DMS 273 treated with DMSO at 0.1 percent for 48 hours (cell line): ENCODE measurements around the gene MAGED2.
A peak's percentile ranks its signal among the peaks of the same experiment; 100 is the strongest.
"Not testable (repeated sequence)": the region's sequence is repeated elsewhere in the genome, so short reads cannot be mapped to it uniquely, and the experiment has no call there.

ENCODE experiments used
- DNase-seq: peaks from one replicate; lab custom pipeline; 2025; lab: John Stamatoyannopoulos, UW

The MAGED2 gene, protein sequence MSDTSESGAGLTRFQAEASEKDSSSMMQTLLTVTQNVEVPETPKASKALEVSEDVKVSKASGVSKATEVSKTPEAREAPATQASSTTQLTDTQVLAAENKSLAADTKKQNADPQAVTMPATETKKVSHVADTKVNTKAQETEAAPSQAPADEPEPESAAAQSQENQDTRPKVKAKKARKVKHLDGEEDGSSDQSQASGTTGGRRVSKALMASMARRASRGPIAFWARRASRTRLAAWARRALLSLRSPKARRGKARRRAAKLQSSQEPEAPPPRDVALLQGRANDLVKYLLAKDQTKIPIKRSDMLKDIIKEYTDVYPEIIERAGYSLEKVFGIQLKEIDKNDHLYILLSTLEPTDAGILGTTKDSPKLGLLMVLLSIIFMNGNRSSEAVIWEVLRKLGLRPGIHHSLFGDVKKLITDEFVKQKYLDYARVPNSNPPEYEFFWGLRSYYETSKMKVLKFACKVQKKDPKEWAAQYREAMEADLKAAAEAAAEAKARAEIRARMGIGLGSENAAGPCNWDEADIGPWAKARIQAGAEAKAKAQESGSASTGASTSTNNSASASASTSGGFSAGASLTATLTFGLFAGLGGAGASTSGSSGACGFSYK

DNA sequence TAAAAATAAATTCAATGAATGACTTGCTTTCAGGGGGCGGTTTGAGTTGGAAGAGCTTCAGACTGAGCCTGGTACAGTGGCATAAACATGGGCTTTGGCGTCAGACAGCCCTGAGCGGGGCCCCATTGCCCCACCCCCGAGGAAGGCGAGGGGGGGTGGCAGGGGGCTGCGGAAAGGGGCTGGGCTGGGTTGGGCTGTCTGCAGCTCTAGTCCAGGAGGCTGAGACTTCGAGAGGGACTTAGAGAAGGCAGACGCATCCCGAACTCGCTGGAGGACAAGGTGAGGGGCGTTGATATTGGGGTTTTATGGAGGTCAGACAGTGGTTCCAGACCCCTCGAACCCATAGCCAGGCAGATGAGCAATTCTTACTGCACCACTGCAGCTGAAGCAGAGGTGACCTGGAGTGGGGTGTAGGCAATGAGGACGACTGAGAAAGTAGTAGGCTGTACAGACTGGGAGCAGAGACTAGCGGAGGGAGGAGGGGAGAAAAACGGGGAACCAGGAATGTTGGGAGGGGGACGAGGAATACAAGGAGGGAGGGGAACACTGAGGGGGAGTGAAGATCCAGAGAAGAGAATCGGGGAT is at the start of gene MAGED2:
MAGED2 (plus strand) TSS at position 222 of the 585 bp plus-strand sequence. CDS start 1,587 bp downstream, outside the sequence.
- no peak for DNase-seq

DNA sequence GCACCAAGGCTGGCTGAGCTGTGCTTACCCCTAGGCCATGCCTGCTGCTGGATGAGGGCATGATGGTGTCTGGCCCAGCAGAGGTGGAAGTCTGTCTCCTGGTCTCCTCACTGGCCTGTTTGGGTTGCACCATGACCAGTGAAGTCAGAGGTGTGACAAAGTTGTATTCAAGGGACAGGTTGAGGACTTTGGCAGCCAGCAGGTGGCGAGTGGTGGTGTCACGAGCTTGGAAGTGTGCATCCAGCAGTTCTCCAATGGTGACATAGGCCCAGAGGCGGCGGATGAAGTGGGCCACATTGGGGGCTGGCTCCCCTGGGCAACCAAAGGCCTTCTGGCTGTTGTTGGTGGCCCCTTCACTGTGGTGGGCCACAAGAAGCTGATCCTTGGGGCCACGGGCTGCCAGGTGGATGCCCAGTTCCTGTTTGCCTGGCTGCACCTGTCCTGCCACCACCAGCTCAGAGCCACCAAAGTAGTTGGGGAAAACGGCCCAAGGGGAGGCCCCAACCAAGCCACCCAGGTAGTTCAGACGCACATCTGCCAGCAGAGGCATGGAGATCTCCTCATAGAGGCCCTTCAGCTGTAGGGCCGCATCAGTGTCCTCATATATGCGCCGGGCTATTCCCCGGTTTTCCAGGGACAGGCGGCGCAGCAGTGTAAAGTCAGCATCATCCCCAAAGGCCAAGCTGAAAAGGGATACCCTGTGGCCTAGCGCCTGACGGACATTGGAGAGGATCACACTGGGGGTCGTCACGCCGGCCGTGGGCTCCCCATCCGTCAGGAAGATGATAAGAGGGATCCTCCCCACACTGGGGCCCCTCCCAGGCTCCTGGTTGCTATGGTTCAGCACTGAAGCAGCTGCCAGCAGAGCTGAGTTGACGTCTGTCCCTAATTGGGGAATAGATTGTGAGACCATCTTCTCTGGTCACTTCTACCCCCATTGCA is 49.2 kb upstream of the MAGED2 start:
- DNase-seq, result no peak

DNA sequence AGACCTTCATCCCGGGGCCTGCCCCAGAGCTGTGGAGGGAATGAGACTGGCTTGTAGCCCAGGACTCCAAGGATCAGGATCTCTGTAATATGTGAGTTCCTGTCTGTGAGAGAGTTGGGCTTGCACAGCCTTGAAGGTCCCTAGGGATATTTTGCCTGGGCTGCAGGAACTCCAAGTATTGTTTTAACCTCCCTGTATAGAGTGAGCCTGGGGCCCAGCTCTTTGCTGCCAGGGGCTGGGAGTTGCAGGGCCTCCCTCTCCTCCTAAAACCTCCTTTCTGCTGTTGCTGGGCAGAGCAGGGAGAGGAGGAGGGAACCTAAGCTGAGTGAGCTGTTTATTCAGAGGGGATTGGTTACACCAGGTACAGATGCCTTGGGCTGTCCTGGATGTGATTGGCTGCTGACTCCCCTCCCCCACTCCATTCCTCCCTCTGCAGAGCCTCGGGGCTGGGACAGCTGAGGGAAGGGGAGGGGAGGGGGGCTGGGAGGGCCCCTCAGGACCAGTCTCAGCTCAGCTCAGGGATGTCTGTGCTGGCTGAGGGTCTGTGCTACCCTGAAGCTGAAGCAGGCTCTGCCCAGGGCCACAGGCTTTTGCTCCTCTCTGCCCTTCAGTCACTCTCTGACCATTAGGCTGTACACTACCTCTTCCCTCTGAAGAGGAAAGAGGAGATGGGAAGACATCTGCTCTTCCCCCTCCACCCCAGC is 33.0 kb upstream of the MAGED2 start:
- peak; percentile 75 for DNase-seq

DNA sequence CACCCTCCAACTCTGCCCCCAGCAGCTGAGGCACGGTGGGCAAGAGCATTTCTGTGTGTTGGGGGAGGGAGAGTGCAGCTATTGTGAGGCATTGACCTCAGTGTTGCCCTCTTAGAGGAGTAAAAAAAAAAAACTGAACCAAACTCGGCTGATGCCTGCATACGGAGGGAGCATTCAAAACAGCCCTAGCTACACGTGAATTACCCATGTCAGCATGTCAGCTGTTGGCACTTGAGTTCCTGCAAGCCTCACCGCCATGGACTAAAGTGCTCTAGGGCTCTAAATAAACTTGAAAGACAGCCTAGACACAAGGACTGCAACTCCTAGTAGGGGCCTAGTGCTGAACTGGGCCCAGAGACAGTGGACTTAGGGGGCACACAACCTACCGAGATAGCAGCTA is 31.5 kb upstream of the MAGED2 start:
- no peak for DNase-seq

DNA sequence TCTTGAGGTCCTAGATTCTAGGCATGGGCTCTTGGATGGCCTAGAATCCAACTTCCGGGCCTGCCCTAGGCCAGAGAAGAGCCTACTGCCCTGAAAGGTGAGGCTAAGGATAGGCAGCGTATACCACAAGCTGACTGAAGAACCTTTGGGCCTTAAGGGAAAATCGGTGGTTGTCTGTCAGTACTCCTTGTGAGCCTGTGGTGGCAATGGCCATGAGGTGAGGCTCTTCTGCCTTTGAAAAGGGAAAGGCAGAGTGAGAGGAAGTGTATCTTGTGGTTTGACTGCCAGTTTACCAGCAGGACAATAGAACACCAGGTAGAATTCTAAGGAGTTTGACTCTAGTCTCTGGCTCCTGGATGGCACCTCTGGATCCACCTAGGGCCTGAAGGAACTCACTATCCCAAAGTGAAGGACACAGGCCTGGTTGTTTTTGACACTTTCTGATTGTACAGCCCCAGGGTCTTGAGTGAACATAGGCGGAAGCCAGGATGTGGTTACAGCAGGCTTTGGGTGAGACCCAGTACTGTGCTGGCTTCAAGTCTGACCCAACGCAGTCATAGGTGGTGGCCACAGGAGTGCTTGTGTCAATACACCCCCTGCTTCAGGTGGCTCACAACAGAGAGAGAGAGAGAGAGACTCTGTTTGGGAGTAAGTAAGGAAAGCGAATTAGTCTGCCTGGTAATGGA is 30.4 kb upstream of the MAGED2 start:
- DNase-seq, result no peak

DNA sequence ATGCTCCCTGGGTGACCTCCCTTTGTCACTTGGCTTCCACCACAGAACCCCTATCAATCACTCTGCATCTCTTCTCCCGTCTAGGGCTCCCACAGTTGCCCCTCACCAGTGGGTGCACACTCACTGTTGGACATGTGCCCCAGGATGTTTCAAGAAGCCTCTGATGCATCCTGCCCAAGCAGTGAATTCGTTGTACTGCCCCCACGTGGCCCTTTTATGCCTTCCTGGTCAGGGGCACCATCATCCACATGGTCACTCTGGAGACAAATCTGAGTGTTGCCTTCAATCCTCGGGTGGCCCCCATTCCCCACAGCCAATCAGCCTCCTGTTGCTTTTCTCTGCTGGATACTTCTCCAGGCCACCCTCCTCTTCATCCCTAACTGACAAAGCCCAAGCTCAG is 21.6 kb upstream of the MAGED2 start:
- DNase-seq, result no peak

DNA sequence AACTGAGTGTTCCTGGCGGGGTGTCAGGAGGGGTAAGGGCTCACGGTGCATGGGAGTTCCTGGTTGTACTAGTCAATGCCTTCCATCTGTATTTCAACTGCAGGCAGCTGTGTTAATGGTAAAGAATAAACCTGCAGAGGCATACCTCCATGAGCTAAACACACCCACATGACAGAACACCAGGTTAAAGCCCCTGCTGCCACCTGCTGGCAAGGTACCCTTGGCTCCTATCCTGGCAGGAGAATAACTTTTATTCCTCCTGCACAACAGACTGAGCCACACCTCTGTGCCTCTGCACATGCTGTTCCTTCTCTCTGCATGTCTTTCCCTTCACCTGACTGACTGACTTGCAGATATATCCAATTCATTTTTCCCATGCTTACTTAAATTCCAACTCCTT is 20.6 kb upstream of the MAGED2 start:
- no peak for DNase-seq

DNA sequence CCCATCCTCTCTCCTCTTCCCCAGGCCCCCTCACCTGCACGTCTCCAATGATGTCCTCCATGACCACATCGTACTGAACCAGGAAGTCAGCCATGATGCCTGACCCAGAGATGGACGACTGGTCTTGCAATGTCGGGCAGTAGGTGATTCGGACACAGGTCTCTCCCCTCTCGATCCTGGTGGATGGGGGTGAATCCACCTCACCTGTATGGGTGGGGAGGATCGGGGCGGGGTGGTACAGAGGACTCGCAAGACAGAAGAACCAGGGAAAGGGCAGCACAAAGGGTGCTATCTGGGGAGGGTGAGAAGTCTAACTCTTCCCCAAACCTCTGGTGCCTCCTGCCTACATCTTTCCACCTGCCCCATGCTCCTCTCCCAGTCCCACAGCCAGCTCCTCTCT is 19.1 kb upstream of the MAGED2 start:
- DNase-seq, result no peak

DNA sequence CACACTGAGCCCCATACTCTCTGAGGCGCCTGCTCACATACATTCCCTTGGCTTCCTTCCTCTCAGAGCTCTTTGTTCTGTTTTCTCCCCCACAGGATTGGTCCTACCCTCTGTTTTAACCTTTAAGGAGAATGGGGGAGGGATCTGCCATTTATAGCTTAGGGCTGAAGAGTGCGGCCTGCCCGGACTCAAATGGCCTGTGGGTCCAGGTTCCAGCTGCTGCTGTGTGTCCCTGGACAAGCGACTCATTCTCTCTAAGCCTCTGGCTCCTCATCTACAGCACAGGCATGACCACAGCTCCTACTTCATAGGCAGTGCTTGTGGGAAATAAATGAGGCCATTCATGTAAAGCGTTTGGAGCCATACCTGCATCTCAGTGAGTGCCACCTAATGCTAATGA is 18.1 kb upstream of the MAGED2 start:
- DNase-seq, result not testable (repeated sequence)

DNA sequence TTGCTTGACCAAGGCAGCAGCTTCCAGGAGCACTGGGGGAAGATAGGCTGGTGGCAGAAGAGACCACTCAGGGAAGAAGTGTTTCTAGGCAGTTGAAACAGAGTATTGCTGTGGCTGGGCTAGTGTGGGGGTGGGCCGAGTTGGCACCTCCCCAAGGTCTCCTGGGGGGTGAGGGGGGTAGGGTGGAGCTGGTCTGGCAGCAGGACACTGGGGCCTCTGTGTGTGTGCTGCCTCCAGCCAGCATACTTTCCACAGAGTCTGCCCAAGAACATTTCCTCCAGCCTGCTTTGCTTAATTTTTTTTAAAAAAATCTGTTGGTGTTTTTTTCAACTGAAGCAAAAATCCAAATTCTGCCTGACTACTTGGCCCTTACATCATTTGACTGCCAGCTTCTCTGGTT is 13.5 kb upstream of the MAGED2 start:
- DNase-seq, result no peak

DNA sequence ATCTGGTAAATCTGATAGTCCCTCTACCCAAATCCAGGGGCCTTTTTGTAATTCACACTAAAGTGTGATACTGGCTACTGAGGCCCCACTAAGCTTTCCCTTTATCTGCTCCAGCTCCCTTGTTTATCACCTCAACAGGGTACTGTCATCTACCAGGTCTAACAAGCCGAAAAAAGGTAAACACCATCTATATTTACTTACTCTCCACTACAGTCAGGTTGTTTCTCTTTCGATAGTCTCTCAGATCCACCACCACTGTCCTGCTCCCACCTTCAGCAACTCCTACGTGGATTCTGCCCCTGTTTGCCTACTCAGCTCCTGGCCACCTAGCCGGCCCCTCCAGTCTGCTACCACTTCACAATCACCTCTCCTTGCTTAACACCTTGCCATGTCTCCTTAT is 12.8 kb upstream of the MAGED2 start:
- no peak for DNase-seq

DNA sequence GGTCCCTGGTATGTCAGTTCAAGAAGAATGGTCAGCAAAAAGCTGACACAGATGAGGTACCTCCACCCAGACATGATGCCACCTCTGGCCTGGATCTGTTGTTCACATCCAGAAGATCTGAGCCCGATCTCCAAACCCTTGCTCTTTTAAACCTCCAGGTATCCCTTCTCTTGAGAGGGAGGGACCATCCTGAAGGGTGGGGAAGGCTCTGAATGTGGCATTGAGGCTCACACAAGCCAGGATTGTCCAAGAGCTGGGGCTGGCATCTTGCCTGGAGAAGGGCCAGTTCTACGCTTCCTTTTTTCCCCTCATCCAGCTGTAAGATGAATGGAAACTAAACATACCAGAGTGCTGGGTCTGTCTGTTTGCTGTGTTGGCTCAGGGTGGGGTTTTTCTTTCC is 9.4 kb upstream of the MAGED2 start, which contains the start of gene ITIH6:
ITIH6 (minus strand) TSS at position 119 of the 400 bp plus-strand sequence; CDS start at position 74, 45 bp downstream.
- DNase-seq, result no peak

DNA sequence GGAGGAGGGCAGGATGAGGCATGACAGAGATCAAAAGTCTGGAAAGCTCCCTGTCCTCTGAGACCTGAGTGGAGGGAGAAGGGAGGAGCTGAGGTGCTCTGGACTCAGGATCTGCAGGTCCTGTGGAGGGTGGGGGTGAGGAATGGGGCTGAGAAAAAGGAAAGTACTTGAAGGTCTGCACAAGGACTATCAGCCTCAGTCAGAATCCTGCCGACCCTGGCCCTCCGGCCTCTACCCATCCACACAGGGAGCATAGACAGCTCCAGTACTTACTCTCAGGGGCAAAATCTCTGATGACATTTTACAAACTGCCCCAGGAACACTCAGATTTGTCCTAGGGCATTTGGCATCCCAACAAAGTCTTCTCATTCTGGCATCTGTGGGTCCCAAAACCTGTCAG is 8.5 kb upstream of the MAGED2 start:
- DNase-seq, result no peak

DNA sequence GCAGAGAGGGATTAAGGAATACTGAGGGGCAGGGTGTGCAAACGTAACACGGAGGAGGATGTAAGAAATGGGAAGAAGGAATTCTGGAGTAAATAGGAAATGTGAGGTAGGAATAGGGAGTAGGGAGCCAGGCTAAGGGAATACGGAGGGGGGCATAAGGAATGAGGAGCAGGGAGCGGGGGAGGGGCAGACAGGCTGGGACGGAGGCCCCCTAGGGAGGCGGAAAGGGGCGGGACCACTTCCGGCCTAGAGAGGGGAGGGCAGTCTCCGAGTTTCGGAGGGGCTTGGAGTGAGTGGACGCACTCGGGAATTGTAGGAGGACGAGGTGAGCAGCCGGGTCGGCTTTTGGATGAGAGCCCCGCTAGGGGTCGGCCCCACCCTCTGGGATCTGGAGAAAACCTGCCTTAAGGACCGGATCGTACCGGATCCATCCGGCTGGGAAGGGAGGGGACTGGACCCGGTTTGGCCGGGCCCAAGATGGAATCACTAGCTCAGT is 612 bp downstream of the MAGED2 start:
- DNase-seq, result no peak

DNA sequence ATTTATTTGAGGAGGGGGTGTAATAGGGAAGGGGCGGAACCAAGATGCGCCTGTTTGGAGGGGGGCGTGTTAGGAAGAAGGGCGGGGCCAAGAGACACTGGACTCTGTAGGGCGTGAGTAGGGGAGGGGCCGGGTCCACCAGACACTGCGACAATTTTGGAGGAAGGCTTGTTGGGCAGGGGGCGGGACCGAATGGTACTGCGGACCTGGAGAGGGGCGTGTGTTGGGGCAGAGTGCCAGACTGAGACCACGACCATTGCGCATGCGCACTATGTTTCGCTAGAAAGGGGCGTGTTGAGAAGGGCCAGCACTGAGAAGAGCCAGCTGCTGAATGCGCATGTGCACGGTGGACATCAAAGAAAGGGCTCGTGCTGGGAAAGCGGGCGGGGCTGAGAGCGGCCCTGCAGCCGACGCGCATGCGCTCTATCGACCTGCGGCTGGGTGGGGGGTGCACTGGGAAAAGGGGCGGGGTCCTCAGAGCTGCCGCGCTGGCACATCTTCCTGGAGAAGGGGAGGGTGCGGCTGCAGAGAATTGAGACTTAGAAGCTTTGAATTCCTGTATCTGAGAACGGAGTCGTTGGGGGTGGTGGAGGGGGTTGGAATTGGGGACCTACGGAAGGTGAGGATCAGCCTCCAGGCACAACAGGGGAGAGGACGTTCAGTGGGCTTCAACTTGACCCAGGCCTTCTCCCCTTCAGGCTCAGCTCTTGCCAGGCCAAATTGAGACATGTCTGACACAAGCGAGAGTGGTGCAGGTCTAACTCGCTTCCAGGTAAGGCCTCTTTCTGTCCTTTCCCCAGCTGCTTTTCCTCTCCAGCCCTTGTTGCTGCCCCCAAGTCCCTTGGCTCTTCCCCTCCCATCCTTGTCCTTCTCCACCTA is 1.3 kb downstream of the MAGED2 start:
- DNase-seq, result peak; percentile 92

DNA sequence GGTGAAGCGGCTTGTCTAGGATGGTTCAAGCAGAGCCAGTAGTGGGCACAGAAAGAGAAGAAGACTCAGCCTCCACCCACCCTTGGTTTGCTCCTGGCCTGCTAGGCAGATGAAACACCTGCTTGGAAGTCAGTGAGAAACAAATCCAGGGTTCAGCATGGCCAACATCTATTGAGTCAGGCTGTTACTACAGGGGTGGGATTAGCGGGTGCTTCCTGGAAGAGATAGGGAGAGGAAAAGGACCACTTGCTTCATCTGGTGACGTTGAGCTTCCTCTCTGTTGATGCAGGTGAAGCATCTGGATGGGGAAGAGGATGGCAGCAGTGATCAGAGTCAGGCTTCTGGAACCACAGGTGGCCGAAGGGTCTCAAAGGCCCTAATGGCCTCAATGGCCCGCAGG is 3.0 kb downstream of the MAGED2 start:
- no peak for DNase-seq

DNA sequence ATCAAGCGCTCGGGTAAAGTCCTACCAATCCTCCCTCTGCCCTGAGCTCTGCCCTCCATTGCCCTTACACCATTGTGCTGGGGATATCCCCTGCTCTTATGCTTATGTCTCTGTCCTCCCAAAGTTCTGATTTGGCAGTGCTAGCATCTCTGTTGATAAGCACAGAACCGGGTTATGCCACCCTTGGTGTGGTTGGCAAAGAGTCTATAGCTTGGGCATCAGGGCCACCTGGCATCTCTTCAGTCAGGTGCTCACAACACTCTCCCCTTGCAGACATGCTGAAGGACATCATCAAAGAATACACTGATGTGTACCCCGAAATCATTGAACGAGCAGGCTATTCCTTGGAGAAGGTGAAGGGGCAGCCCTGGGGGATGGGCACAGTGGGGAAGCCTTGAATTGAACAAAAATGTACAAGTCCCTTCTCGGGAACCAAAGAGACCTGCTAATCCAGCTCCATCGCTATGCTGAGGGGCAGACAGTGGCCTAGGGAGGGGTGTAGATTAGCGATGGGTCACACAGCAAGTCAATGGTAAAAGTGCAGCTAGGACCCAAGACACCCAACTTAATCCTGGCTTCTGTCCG is 3.8 kb downstream of the MAGED2 start:
- no peak for DNase-seq

DNA sequence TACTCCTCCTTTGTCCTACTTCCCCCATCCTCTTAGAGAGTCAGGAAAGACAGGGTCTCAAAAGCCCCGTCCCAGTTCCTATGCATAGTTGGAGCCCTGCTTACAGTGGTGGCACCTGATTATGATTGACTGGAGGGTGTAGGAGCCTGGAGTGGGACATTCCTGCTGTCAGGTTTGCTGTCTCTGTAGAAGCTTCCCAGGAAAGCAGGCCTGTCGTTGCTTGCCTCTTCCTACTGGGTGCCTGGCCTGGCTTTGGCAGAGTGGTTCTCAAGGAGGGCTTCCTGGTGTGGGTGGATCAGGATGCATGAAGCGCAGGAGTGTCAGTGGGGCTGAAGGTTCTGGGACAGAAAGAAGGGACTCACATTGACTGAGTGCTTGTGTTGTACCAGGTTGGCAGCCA is 4.8 kb downstream of the MAGED2 start:
- no peak for DNase-seq

DNA sequence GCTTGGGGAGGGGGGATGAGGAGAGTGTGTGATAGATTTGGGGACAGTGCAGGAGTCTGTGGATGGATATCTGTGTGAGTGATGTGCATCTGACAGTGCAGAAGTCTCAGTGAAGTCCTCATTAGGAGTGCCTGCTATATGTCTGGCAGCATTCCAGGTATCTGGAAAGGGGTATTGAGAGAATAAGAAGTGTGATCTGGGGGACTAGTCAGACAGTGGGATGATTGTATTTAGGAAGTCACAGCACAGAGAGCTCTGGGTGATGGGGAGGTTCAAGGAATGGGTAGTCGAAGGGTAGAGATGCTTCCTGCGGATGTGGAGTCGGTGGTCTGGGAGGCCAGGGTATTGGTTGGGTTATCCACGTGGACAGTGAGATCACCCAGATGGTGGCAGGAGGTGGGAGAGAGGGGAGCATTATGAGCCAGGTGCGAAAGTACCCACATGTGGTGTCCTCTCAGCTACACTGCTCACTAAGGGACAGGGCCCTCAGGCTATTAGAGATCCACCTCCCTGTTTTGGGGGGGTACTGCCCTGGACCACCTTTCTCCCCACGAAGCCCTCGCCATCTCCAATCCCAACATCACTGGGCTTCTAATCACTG is 9.8 kb downstream of the MAGED2 start:
- no peak for DNase-seq
